DND-41 (cell line): ENCODE results near the gene ACSS1.

Experiments
- ATAC-seq: fragments of 200-7000 bp; cut with Tn5 transposase; 3 replicates; pipeline ENCODE4 v1.9.1; 2021; ENCODE audit warnings: low read depth; ENCODE audit not compliant: insufficient read depth
- DNase-seq: peaks from one replicate; pipeline ENCODE4 v3.0.0-alpha.2; 2020
- H2AFZ ChIP-seq: 2 replicates; pipeline ENCODE4 v1.6.0; 2012; ENCODE audit warnings: low read depth, low read length
- H3K27ac ChIP-seq: 2 replicates; pipeline ENCODE4 v1.5.1; 2012; ENCODE audit warnings: low read length, inconsistent platforms
- H3K27me3 ChIP-seq: fragments of 200-600 bp; sonication (generic); 2 replicates; pipeline ENCODE4 v1.6.0; 2012; ENCODE audit warnings: low read length, mild to moderate bottlenecking, inconsistent platforms; ENCODE audit not compliant: insufficient read depth, poor library complexity
- H3K36me3 ChIP-seq: 2 replicates; pipeline ENCODE4 v1.5.1; 2012; ENCODE audit warnings: low read length, inconsistent platforms; ENCODE audit not compliant: insufficient read depth
- H3K4me1 ChIP-seq: 2 replicates; pipeline ENCODE4 v1.5.1; 2012; ENCODE audit warnings: mild to moderate bottlenecking, low read length; ENCODE audit not compliant: insufficient read depth
- H3K4me2 ChIP-seq: 2 replicates; pipeline ENCODE4 v1.6.0; 2012; ENCODE audit warnings: mild to moderate bottlenecking, moderate library complexity, low read length, inconsistent platforms; ENCODE audit not compliant: insufficient read depth
- H3K4me3 ChIP-seq, 2 experiments: fragments of 200-600 bp in 1 of 2; shearing (Covaris generic) in 1 of 2; 2 replicates each; pipeline ENCODE4 v1.5.1; 2012 to 2016; ENCODE audit warnings: inconsistent platforms in 2 of 2, low read length in 2 of 2, mild to moderate bottlenecking in 2 of 2, low read depth in 1 of 2, moderate library complexity in 1 of 2
- H3K79me2 ChIP-seq: 2 replicates; pipeline ENCODE4 v1.6.0; 2012; ENCODE audit warnings: low read length, inconsistent platforms; ENCODE audit not compliant: insufficient read depth
- H3K9ac ChIP-seq: 2 replicates; pipeline ENCODE4 v1.6.0; 2012; ENCODE audit warnings: low read depth, mild to moderate bottlenecking, inconsistent platforms, low read length, moderate library complexity
- H3K9me3 ChIP-seq: 2 replicates; pipeline ENCODE4 v1.5.1; 2012; ENCODE audit warnings: low read length, moderate library complexity, mild to moderate bottlenecking, inconsistent platforms; ENCODE audit not compliant: insufficient read depth, severe bottlenecking
- H4K20me1 ChIP-seq: 2 replicates; pipeline ENCODE4 v1.6.0; 2012; ENCODE audit warnings: low read length; ENCODE audit not compliant: insufficient read depth
- EZH2 ChIP-seq: IDR thresholded peaks from 3 replicates; pipeline ENCODE4 v1.6.1; 2012; ENCODE audit warnings: borderline replicate concordance, low read depth, mild to moderate bottlenecking, moderate library complexity, low read length, inconsistent platforms; ENCODE audit not compliant: severe bottlenecking
- TF ChIP-seq, protein P1 (sequence below): IDR thresholded peaks from 2 replicates; pipeline ENCODE4 v1.5.1; 2012; ENCODE audit warnings: borderline replicate concordance, low read length, moderate library complexity, mild to moderate bottlenecking; ENCODE audit not compliant: poor library complexity, severe bottlenecking; ENCODE audit errors: extremely low read depth

ACSS1 gene

GRCh38 chr20:25039697-25040437 is 18.1 kb downstream of the ACSS1 start:
- Histone ChIP-seq H2AFZ (no peak overlapping the region), H3K79me2 (peaks cover 53% of the 10 kb centered on the region), H3K36me3 (peaks cover 28% of the 10 kb centered on the region), H3K4me2 (no peak overlapping the region), H3K9ac (no peak overlapping the region), H3K27me3 (no peaks in the 10 kb centered on the region), H3K4me1 (peaks cover 56% of the 10 kb centered on the region), H4K20me1 (peaks cover 24% of the 10 kb centered on the region), H3K4me3 (no peak overlapping the region), H3K27ac (no peak overlapping the region), H3K9me3 (no peaks in the 10 kb centered on the region)
- ATAC-seq (no peak), DNase-seq (no peak)
- TF ChIP-seq, protein P1, sequence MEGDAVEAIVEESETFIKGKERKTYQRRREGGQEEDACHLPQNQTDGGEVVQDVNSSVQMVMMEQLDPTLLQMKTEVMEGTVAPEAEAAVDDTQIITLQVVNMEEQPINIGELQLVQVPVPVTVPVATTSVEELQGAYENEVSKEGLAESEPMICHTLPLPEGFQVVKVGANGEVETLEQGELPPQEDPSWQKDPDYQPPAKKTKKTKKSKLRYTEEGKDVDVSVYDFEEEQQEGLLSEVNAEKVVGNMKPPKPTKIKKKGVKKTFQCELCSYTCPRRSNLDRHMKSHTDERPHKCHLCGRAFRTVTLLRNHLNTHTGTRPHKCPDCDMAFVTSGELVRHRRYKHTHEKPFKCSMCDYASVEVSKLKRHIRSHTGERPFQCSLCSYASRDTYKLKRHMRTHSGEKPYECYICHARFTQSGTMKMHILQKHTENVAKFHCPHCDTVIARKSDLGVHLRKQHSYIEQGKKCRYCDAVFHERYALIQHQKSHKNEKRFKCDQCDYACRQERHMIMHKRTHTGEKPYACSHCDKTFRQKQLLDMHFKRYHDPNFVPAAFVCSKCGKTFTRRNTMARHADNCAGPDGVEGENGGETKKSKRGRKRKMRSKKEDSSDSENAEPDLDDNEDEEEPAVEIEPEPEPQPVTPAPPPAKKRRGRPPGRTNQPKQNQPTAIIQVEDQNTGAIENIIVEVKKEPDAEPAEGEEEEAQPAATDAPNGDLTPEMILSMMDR, result no peak
- no peak for TF ChIP-seq EZH2

DNA sequence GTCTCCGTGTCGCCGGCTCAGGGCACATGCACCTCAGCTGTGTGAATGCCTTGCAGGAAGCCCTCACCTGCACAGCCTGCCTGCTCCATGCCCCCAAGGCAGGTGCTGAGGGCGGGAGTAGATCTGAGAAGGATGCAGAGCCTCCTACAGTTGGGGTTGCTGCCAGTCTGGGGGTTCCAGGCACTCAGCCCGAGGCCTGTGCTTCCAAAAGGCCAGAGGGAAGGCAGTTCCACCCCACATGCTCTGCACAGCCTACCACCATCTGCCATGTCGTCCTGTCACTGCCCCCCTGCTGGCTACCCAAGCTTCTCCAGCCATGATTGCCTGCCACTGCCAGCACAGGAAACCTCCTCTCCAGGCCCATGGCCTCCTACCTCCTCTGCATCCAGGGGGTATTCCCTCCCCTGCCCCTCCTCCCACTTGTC is 19.3 kb downstream of the ACSS1 start:
- H3K4me2 ChIP-seq, result no peak overlapping the region
- no peaks in the 10 kb centered on the region for H3K9me3 ChIP-seq
- peaks cover 29% of the 10 kb centered on the region for H4K20me1 ChIP-seq
- peaks cover 61% of the 10 kb centered on the region for H3K79me2 ChIP-seq
- H2AFZ ChIP-seq, result no peak overlapping the region
- H3K4me1 ChIP-seq, result peaks cover 52% of the 10 kb centered on the region
- no peak for TF ChIP-seq EZH2
- TF ChIP-seq, protein P1, result no peak
- peaks cover 28% of the 10 kb centered on the region for H3K36me3 ChIP-seq
- DNase-seq (no peak), ATAC-seq (no peak)
- 0 out of 2 replicates have a peak overlapping the region, but pooled peaks have one; percentile 8 for H3K27ac ChIP-seq
- H3K9ac ChIP-seq, result no peak overlapping the region
- no peak overlapping the region for H3K4me3 ChIP-seq
- no peaks in the 10 kb centered on the region for H3K27me3 ChIP-seq

DNA sequence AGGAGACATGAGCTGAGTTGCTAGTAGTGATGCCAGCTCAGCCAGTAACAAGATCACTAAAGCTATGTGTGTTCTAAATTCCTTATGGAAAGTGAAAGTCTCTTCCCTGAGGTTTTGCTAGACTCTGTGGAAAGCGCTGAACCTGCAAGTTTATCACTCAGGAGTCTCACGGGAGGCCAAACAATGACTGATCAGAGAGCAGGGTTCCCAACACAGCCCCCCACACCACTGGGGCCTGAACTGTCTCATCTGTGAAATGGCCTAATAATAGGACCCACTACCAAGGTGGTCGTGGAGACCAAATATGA is 19.9 kb downstream of the ACSS1 start:
- DNase-seq (no peak), ATAC-seq (no peak)
- Histone ChIP-seq H3K27ac (no peak overlapping the region), H4K20me1 (peaks cover 33% of the 10 kb centered on the region), H3K27me3 (no peaks in the 10 kb centered on the region), H3K9me3 (no peaks in the 10 kb centered on the region), H3K9ac (no peak overlapping the region), H2AFZ (no peak overlapping the region), H3K4me2 (no peak overlapping the region), H3K79me2 (peaks cover 66% of the 10 kb centered on the region), H3K4me3 (no peak overlapping the region), H3K36me3 (peaks cover 28% of the 10 kb centered on the region), H3K4me1 (peaks cover 46% of the 10 kb centered on the region)
- no peak for TF ChIP-seq EZH2
- TF ChIP-seq, protein P1, result no peak
